ENCODE data around the gene MBNL3. TPM values are rescaled to one million over a fixed set of nuclear protein-coding genes. Genes with fewer than 3 reads are reported as not detected.

The MBNL3 gene
- total RNA-seq, 1 experiment from 2014 or later = 42.2 TPM

GRCh38 chrX:132407691-132408090, 81.1 kb downstream of the MBNL3 start:
- CTCF ChIA-PET = no interaction called here
- intact Hi-C loops (cut with micrococcal nuclease; ENCODE audit: unreplicated experiment) = no loop called here
- DNase-seq (ENCODE audit: low spot score) = peak; percentile 80
- BruUV-seq (replicated peaks) = no TSS peak
- Histone ChIP-seq H3K9me3 (ENCODE audit: low read depth, low read length, poor library complexity, severe bottlenecking) (no peaks in the 10 kb centered on the region), H3K27ac (ENCODE audit: low read depth, low read length, poor library complexity, severe bottlenecking) (no peak overlapping the region), H3K4me3 (ENCODE audit: low read depth, low read length, poor library complexity, severe bottlenecking) (no peak overlapping the region), H3K36me3 (ENCODE audit: insufficient read depth, low read length, poor library complexity, severe bottlenecking) (no peaks in the 10 kb centered on the region), H3K27me3 (replicated peaks; ENCODE audit: insufficient read depth, low read depth, low read length, poor library complexity) (peaks cover 17% of the 10 kb centered on the region), H3K4me1 (ENCODE audit: insufficient read depth, low read length, poor library complexity, severe bottlenecking) (peaks cover 17% of the 10 kb centered on the region)
- TF ChIP-seq EZH2 (IDR thresholded peaks at IDR 0.05; ENCODE audit: borderline replicate concordance, low read depth, low read length, poor library complexity, severe bottlenecking) = no peak
- TF ChIP-seq CTCF (conservative IDR thresholded peaks at IDR 0.05; ENCODE audit: low read depth, low read length) = no peak
- POLR2A ChIA-PET (ENCODE audit: low non-redundant PET) = interaction anchor here (0.7 kb wide), 1 partner anchor 57 kb away, joined by 4 read pairs; no protein-coding TSS in a partner anchor

- TF ChIP-seq EZH2 (IDR thresholded peaks at IDR 0.05; ENCODE audit: borderline replicate concordance, low read depth, low read length, poor library complexity, severe bottlenecking) (no peak), CTCF (conservative IDR thresholded peaks at IDR 0.05; ENCODE audit: low read depth, low read length) (no peak)
- H3K27me3 ChIP-seq (replicated peaks; ENCODE audit: insufficient read depth, low read depth, low read length, poor library complexity) = peaks cover 17% of the 10 kb centered on the region
- CTCF ChIA-PET = no interaction called here
- intact Hi-C loops (cut with micrococcal nuclease; ENCODE audit: unreplicated experiment) = no loop called here
- no peak overlapping the region for H3K27ac ChIP-seq (ENCODE audit: low read depth, low read length, poor library complexity, severe bottlenecking)
- DNase-seq (ENCODE audit: low spot score) = peak; percentile 57
- POLR2A ChIA-PET (ENCODE audit: low non-redundant PET) = no interaction called here
- H3K4me1 ChIP-seq (ENCODE audit: insufficient read depth, low read length, poor library complexity, severe bottlenecking) = peaks cover 17% of the 10 kb centered on the region
- no TSS peak for BruUV-seq (replicated peaks)
- H3K4me3 ChIP-seq (ENCODE audit: low read depth, low read length, poor library complexity, severe bottlenecking) = no peak overlapping the region
- H3K9me3 ChIP-seq (ENCODE audit: low read depth, low read length, poor library complexity, severe bottlenecking) = no peaks in the 10 kb centered on the region
- no peaks in the 10 kb centered on the region for H3K36me3 ChIP-seq (ENCODE audit: insufficient read depth, low read length, poor library complexity, severe bottlenecking)
Observed at GRCh38 chrX:132406106-132406505, 82.7 kb downstream of the MBNL3 start.

DNA sequence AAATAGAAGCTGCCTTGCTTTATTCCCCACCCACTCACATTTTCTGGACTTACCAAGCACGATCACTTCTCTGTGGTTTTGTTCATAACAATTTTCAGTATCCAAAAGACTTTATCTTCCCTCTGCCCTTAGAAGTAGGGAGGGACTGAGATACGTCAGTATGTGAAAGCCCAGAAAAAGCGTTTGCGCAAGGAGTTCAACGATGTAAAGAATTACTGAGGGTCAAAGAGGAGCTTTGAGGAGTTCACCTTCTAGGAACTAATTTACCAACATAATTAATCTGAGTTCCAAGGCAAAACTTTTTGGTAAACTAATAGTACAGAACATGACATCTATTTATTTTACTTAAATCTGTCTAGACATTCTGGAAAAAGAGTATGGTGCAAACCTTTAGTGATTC, 84.6 kb downstream of the MBNL3 start:
- BruUV-seq (replicated peaks) = no TSS peak
- DNase-seq (ENCODE audit: low spot score) = no peak
- TF ChIP-seq EZH2 (IDR thresholded peaks at IDR 0.05; ENCODE audit: borderline replicate concordance, low read depth, low read length, poor library complexity, severe bottlenecking) = no peak
- peaks cover 3% of the 10 kb centered on the region for H3K27me3 ChIP-seq (replicated peaks; ENCODE audit: insufficient read depth, low read depth, low read length, poor library complexity)
- no peaks in the 10 kb centered on the region for H3K36me3 ChIP-seq (ENCODE audit: insufficient read depth, low read length, poor library complexity, severe bottlenecking)
- intact Hi-C loops (cut with micrococcal nuclease; ENCODE audit: unreplicated experiment) = no loop called here
- no peak overlapping the region for H3K4me3 ChIP-seq (ENCODE audit: low read depth, low read length, poor library complexity, severe bottlenecking)
- no peak overlapping the region for H3K27ac ChIP-seq (ENCODE audit: low read depth, low read length, poor library complexity, severe bottlenecking)
- CTCF ChIA-PET = no interaction called here
- no peaks in the 10 kb centered on the region for H3K9me3 ChIP-seq (ENCODE audit: low read depth, low read length, poor library complexity, severe bottlenecking)
- POLR2A ChIA-PET (ENCODE audit: low non-redundant PET) = no interaction called here
- H3K4me1 ChIP-seq (ENCODE audit: insufficient read depth, low read length, poor library complexity, severe bottlenecking) = peaks cover 17% of the 10 kb centered on the region

- Histone ChIP-seq H3K27me3 (replicated peaks; ENCODE audit: insufficient read depth, low read depth, low read length, poor library complexity) (peaks cover 3% of the 10 kb centered on the region), H3K27ac (ENCODE audit: low read depth, low read length, poor library complexity, severe bottlenecking) (no peak overlapping the region), H3K4me1 (ENCODE audit: insufficient read depth, low read length, poor library complexity, severe bottlenecking) (no peaks in the 10 kb centered on the region), H3K4me3 (ENCODE audit: low read depth, low read length, poor library complexity, severe bottlenecking) (no peak overlapping the region), H3K9me3 (ENCODE audit: low read depth, low read length, poor library complexity, severe bottlenecking) (no peaks in the 10 kb centered on the region), H3K36me3 (ENCODE audit: insufficient read depth, low read length, poor library complexity, severe bottlenecking) (no peaks in the 10 kb centered on the region)
- BruUV-seq (replicated peaks) = no TSS peak
- TF ChIP-seq CTCF (conservative IDR thresholded peaks at IDR 0.05; ENCODE audit: low read depth, low read length) (no peak), EZH2 (IDR thresholded peaks at IDR 0.05; ENCODE audit: borderline replicate concordance, low read depth, low read length, poor library complexity, severe bottlenecking) (no peak)
- CTCF ChIA-PET = no interaction called here
- POLR2A ChIA-PET (ENCODE audit: low non-redundant PET) = no interaction called here
- intact Hi-C loops (cut with micrococcal nuclease; ENCODE audit: unreplicated experiment) = no loop called here
- no peak for DNase-seq (ENCODE audit: low spot score)
Observed at GRCh38 chrX:132401935-132402334, 86.9 kb downstream of the MBNL3 start.
